Thyroid gland (tissue), 4 donors: ENCODE measurements around the gene FTCD. TPM values are rescaled to one million over a fixed set of nuclear protein-coding genes. Genes with fewer than 3 reads are reported as not detected.

Experiments used
- DNase-seq, 2 donors: peaks; one replicate each; pipeline ENCODE4 v3.0.0-alpha.2; 2019
- H3K27ac ChIP-seq, 3 donors: fragments of 200-600 bp; sonication (generic); 1 replicate in 2 of 3; 2 replicates in 1 of 3; pipeline ENCODE4 v1.5.1; 2016 to 2019; ENCODE audit warnings: mild to moderate bottlenecking in 1 of 3, moderate library complexity in 1 of 3
- H3K27me3 ChIP-seq: fragments of 200-600 bp; sonication (generic); one replicate; pipeline ENCODE4 v1.5.1; 2019
- H3K36me3 ChIP-seq, 2 donors: fragments of 200-600 bp; sonication (generic); one replicate each; pipeline ENCODE4 v1.5.1; 2016 to 2019
- H3K4me1 ChIP-seq, 2 donors: fragments of 200-600 bp; sonication (generic); one replicate each; pipeline ENCODE4 v1.5.1; 2017 to 2019
- H3K4me3 ChIP-seq, 3 donors: fragments of 200-600 bp; sonication (generic); replicated peaks in 1 of 3; 1 replicate in 2 of 3; 2 replicates in 1 of 3; pipeline ENCODE4 v1.5.1; 2016; ENCODE audit warnings: mild to moderate bottlenecking in 1 of 3
- H3K9me3 ChIP-seq: fragments of 200-600 bp; sonication (generic); one replicate; pipeline ENCODE4 v1.5.1; 2017
- POLR2A ChIP-seq, 2 donors: fragments of 450-650 bp; IDR thresholded peaks; one replicate each; pipeline ENCODE4 v1.6.1; 2017; ENCODE audit warnings: antibody characterized with exemption in 2 of 2, mild to moderate bottlenecking in 2 of 2, moderate library complexity in 1 of 2
- WGBS, 2 donors: methylation state at CpG; one replicate each; pipeline ENCODE4 v1.1.5; 2017; 5-methylcytosine and 5-hydroxymethylcytosine counted together
- intact Hi-C: fragments of 100-400 bp; cut with DNase I; formaldehyde crosslinking; loops from one replicate; pipeline ENCODE4 v1.15.1; 2023
- total RNA-seq, 4 donors: library from RNA; depleted of rRNA; stranded (reverse); fragments of >200 nt; gene quantifications; one replicate each; pipeline ENCODE4 v1.2.3, GENCODE V29; 2016
- TF ChIP-seq, protein P1 (sequence below), 6 experiments: fragments of 200-600 bp in 3 of 6; fragments of 450-650 bp in 3 of 6; sonication (generic) in 3 of 6; IDR thresholded peaks; one replicate each; pipeline ENCODE4 v1.5.1; 2016 to 2019; ENCODE audit warnings: antibody characterized with exemption in 6 of 6, mild to moderate bottlenecking in 2 of 6, inconsistent platforms in 1 of 6, moderate library complexity in 1 of 6

The FTCD gene
- total RNA-seq, 4 donors from 2014 or later = 0.78 to 1.2 (median 0.94) TPM; not detected in 1

DNA sequence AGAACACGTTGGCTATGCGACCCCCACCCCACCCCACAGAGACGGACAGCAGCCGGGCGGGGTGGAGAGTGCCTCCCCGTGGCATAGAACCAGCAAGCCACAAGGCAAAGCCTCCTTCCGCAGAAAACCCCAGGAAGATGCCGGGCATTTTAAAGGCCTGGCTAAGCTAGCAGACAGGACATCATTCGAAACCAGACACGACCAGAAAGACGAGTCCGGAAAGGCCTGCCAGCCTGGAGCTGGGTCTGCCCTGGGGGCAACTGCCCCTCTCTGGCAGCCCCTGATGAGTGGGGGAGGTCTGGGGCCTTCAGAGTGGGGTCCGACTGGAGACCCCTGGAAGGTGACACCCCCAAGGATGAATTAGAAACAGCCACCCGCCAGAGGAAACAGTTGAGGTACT lies 8.5 kb downstream of the FTCD start:
- TF ChIP-seq, protein P1, sequence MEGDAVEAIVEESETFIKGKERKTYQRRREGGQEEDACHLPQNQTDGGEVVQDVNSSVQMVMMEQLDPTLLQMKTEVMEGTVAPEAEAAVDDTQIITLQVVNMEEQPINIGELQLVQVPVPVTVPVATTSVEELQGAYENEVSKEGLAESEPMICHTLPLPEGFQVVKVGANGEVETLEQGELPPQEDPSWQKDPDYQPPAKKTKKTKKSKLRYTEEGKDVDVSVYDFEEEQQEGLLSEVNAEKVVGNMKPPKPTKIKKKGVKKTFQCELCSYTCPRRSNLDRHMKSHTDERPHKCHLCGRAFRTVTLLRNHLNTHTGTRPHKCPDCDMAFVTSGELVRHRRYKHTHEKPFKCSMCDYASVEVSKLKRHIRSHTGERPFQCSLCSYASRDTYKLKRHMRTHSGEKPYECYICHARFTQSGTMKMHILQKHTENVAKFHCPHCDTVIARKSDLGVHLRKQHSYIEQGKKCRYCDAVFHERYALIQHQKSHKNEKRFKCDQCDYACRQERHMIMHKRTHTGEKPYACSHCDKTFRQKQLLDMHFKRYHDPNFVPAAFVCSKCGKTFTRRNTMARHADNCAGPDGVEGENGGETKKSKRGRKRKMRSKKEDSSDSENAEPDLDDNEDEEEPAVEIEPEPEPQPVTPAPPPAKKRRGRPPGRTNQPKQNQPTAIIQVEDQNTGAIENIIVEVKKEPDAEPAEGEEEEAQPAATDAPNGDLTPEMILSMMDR (IDR thresholded peaks at IDR 0.05) = no peak
- no peak for TF ChIP-seq POLR2A (IDR thresholded peaks at IDR 0.05)
- intact Hi-C loops = no loop called here
- no peaks in the 10 kb centered on the region for H3K4me1 ChIP-seq
- no peaks in the 10 kb centered on the region for H3K27me3 ChIP-seq
- H3K27ac ChIP-seq = no peak overlapping the region
- no peaks in the 10 kb centered on the region for H3K9me3 ChIP-seq
- WGBS, 2 donors = 69 to 80% methylated on average over 13 to 14 of the region's 14 CpGs
- no peak overlapping the region for H3K4me3 ChIP-seq
- H3K36me3 ChIP-seq = no peaks in the 10 kb centered on the region
- DNase-seq = no peak

DNA sequence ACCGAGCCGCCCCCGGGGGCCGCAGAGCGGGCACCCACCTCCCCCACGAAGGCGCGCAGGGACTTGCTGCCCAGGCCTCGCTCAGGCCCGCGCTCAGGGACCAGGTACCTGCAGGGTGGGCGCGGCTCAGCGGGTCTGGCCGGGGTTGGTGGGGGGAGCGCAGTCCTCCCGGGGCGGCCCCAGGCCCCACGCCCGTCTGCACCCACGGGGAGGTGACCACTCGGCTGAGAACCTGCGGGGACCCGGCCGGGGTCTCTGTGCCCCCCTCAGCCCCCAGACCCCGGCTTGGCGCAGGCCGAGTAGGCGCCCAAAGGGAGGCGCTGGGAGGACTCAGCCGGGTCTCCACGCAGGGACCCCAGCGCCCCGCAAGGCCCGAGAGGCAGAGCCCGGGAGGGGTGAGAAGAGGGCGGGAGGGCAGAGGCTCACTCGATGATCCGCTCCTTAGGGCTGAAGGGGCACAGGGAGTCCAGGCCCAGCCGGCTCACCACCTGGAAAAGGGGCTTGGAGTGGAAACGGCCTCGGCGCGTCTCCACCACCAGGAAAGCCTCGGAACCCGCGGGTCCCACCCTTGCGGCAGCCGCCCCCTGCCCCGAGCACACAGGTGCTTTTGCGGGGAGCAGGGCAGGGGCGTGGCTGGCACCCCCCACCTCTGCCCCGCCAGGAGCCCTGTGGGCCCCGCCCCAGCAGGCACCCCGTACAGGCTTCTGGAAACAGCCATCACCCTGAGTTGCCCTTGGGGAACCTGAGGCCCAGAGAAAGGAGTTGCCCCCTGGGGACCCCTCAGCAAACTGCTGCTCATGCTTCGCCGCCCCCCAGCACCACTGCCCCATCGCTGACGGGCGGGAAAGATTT lies 9.3 kb downstream of the FTCD start:
- TF ChIP-seq, protein P1 (IDR thresholded peaks at IDR 0.05) = no peak
- no peak for TF ChIP-seq POLR2A (IDR thresholded peaks at IDR 0.05)
- no peak for DNase-seq
- Histone ChIP-seq H3K9me3 (no peaks in the 10 kb centered on the region), H3K27ac (no peak overlapping the region), H3K4me3 (no peak overlapping the region), H3K36me3 (no peaks in the 10 kb centered on the region), H3K4me1 (no peaks in the 10 kb centered on the region), H3K27me3 (no peaks in the 10 kb centered on the region)
- intact Hi-C loops = no loop called here
- WGBS, 2 donors = 87 to 92% methylated on average over 15 to 29 of the region's 60 CpGs

DNA sequence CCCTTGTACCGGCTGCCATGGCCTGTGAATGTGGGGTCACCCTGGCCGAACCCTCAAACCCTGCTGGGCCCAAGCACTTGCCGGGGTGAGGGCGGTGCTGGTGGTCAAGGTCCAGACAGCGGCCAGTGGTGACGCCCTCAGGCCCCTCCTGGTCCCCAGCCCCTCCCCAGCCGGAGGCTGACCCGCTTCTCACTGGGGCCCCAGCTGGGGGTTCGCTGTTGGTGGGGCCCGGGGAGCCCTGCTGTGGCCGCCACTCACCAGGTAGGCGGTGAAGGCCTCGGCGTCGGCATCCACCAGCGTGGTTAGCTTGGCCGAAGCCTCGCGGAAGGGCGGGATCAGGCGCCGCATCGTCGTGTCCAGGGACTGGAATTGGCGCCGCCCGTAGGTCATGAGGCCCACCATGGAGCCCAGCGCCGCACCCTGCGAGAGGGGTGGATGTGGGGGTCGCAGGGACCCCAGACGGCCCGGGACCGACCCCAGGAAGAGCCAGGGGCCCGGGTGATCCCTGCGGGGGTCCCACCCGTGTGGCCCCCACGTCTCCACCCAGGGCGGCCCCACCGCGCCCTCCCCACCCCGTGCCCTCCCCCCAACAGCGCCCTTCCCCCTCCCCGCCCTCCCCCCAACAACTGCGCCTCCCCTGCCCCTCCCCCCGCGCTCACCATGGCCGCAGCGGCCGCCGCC lies 10.1 kb downstream of the FTCD start:
- intact Hi-C loops = no loop called here
- no peak for DNase-seq

DNA sequence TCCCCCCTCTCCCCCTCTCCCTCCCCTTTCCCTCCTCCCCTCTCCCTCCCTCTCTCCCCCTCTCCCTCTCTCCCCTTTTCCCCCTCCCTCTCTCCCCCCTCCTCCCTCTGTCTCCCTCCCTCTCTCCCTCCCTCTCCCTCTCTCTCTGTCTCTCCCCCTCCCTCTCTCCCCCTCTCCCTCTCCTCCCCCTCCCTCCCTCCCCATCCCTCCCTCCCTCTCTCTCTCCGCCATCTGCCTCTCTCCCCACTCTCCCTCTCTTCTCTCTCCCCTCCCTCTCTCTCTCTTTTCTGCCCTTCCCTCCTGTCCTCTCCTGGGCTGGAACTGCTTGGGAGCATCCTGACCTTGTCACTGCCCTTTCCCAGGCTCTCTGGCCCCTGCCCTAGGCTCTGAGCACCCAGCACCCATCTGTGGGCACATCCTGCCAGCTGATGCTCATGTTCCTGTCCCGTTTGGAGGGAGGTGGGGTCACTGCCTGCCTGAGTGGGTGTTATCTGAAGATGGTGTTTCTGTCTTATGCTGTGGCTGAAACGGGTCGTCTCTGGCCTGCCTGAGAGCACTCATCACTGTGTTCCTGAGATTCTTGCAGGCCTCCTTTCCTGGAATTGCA lies 10.8 kb downstream of the FTCD start:
- no peak overlapping the region for H3K4me3 ChIP-seq
- DNase-seq = no peak
- H3K27ac ChIP-seq = no peak overlapping the region
- no peak for TF ChIP-seq POLR2A (IDR thresholded peaks at IDR 0.05)
- TF ChIP-seq, protein P1 (IDR thresholded peaks at IDR 0.05) = no peak
- no peaks in the 10 kb centered on the region for H3K36me3 ChIP-seq
- H3K9me3 ChIP-seq = no peaks in the 10 kb centered on the region
- 37 to 46% methylated on average over 3 of the region's 4 CpGs for whole genome bisulfite sequencing, 2 donors
- intact Hi-C loops = no loop called here
- H3K27me3 ChIP-seq = no peaks in the 10 kb centered on the region
- H3K4me1 ChIP-seq = no peaks in the 10 kb centered on the region

More for the DNA sequence above, 10.1 kb downstream of the FTCD start:
- Histone ChIP-seq H3K27ac (no peak overlapping the region), H3K4me1 (no peaks in the 10 kb centered on the region), H3K27me3 (no peaks in the 10 kb centered on the region), H3K36me3 (no peaks in the 10 kb centered on the region), H3K9me3 (no peaks in the 10 kb centered on the region), H3K4me3 (no peak overlapping the region)
- 91 to 94% methylated on average over 13 to 34 of the region's 51 CpGs for WGBS, 2 donors
- TF ChIP-seq, protein P1 (IDR thresholded peaks at IDR 0.05) = no peak
- no peak for TF ChIP-seq POLR2A (IDR thresholded peaks at IDR 0.05)
